Tibial nerve (tissue), 4 donors: ENCODE measurements around the gene URI1. TPM values are rescaled to one million over a fixed set of nuclear protein-coding genes. Genes with fewer than 3 reads are reported as not detected.

Source experiments
- DNase-seq, 2 donors: peaks; one replicate each; pipeline ENCODE4 v3.0.0-alpha.2; 2019; ENCODE audit warnings: low spot score in 2 of 2
- H3K27ac ChIP-seq, 4 donors: fragments of 200-600 bp; sonication (generic) in 3 of 4; one replicate each; pipeline ENCODE4 v1.5.1; 2017 to 2019; ENCODE audit warnings: mild to moderate bottlenecking in 1 of 4
- H3K27me3 ChIP-seq, 2 donors: fragments of 200-600 bp; sonication (generic) in 1 of 2; one replicate each; pipeline versions ENCODE4 v1.5.1 to v1.6.0; 2017 to 2019
- H3K36me3 ChIP-seq, 3 donors: fragments of 200-600 bp; sonication (generic); one replicate each; pipeline ENCODE4 v1.5.1; 2018 to 2019
- H3K4me1 ChIP-seq, 4 donors: fragments of 200-600 bp; sonication (generic) in 3 of 4; one replicate each; pipeline ENCODE4 v1.5.1; 2017 to 2019
- H3K4me3 ChIP-seq, 4 donors: fragments of 200-600 bp; sonication (generic) in 3 of 4; one replicate each; pipeline ENCODE4 v1.5.1; 2017 to 2019; ENCODE audit warnings: mild to moderate bottlenecking in 1 of 4, moderate library complexity in 1 of 4
- H3K9me3 ChIP-seq, 4 donors: fragments of 200-600 bp; sonication (generic) in 3 of 4; one replicate each; pipeline ENCODE4 v1.5.1; 2017 to 2019
- EP300 ChIP-seq, 2 donors: sonication (generic); formaldehyde crosslinking; IDR thresholded peaks; one replicate each; pipeline ENCODE4 v1.6.1; 2017; ENCODE audit warnings: antibody characterized with exemption in 2 of 2, mild to moderate bottlenecking in 1 of 2
- POLR2A ChIP-seq, 2 donors: fragments of 450-650 bp; IDR thresholded peaks; one replicate each; pipeline ENCODE4 v1.6.1; 2017; ENCODE audit warnings: antibody characterized with exemption in 2 of 2, mild to moderate bottlenecking in 2 of 2, moderate library complexity in 2 of 2
- WGBS, 2 donors: methylation state at CpG; one replicate each; pipeline ENCODE4 v1.1.5; 2018; 5-methylcytosine and 5-hydroxymethylcytosine counted together
- small RNA-seq: library from RNA; depleted of rRNA; stranded (forward); fragments of <200 nt; gene quantifications from one replicate; pipeline ENCODE3, GENCODE V24; 2016
- total RNA-seq, 4 donors: library from RNA; depleted of rRNA; stranded (reverse); fragments of >200 nt; gene quantifications; one replicate each; pipeline ENCODE4 v1.1.0, GENCODE V29; 2016
- TF ChIP-seq, protein P1 (sequence below), 5 experiments: fragments of 200-600 bp in 3 of 5; fragments of 450-650 bp in 2 of 5; sonication (generic) in 3 of 5; IDR thresholded peaks; one replicate each; pipeline ENCODE4 v1.5.1; 2016 to 2019; ENCODE audit warnings: antibody characterized with exemption in 5 of 5, mild to moderate bottlenecking in 3 of 5, moderate library complexity in 2 of 5

URI1 gene
- total RNA-seq, 4 donors from 2014 or later, result 43.8 to 67.8 (median 59.1) TPM

DNA sequence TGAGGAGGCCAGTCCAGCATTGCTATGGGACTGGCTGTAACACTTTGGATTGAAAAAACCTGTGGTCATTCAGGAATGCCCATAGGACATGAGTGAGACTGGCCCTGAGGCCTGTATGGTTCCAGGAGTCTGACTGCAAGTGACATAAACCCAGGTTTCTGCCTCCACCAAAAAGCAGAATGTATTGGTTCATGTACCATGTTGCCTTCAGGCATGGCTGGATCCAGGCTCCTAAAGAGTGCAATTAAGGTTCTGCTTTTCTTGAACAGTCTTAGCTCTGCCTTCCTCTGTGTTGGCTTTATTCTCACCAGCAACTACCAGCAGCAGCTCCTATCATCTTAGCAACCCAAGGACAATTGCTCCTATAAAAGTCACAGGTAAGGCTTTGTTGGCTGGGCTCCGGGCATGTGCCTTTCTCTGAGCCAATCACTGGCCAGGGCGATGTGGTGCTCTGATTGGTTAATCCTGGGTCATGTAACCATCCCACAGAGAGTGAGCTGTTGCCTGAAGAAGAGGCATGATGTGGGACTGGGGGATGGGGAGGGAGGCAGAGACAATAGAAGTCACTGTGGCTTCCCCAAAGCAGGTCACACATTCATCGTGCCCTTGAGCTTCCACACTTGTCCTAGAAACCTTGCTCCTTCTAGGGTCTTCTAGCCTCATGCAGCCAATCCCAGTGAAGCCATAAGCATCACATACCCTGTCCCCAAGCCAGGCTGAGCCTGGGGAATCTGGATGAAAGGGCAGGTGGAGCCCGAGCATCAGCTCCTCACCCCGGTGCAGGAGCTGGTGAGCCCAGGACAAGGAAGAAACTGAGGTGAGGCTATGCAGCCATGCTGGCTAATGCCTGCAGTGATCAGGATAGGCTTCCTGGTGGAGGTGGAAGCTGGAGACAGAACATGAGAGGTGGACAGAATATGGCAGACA, 123.9 kb downstream of the URI1 start:
- TF ChIP-seq POLR2A (IDR thresholded peaks at IDR 0.05) (no peak), EP300 (IDR thresholded peaks at IDR 0.05) (no peak)
- TF ChIP-seq, protein P1, sequence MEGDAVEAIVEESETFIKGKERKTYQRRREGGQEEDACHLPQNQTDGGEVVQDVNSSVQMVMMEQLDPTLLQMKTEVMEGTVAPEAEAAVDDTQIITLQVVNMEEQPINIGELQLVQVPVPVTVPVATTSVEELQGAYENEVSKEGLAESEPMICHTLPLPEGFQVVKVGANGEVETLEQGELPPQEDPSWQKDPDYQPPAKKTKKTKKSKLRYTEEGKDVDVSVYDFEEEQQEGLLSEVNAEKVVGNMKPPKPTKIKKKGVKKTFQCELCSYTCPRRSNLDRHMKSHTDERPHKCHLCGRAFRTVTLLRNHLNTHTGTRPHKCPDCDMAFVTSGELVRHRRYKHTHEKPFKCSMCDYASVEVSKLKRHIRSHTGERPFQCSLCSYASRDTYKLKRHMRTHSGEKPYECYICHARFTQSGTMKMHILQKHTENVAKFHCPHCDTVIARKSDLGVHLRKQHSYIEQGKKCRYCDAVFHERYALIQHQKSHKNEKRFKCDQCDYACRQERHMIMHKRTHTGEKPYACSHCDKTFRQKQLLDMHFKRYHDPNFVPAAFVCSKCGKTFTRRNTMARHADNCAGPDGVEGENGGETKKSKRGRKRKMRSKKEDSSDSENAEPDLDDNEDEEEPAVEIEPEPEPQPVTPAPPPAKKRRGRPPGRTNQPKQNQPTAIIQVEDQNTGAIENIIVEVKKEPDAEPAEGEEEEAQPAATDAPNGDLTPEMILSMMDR (IDR thresholded peaks at IDR 0.05), result no peak
- peaks cover 0 to 7% (median 0%) of the 10 kb centered on the region in 4 donors for H3K4me1 ChIP-seq
- H3K4me3 ChIP-seq, result no peak overlapping the region
- DNase-seq, result no peak
- H3K27ac ChIP-seq, result no peak overlapping the region
- no peaks in the 10 kb centered on the region for H3K27me3 ChIP-seq
- 83 to 88% methylated on average over 5 of the region's 5 CpGs for WGBS, 2 donors
- H3K9me3 ChIP-seq, result no peaks in the 10 kb centered on the region
- no peaks in the 10 kb centered on the region for H3K36me3 ChIP-seq

Small RNAs within 50 kb of the gene (small RNA-seq; reads per million reads assigned to genes)
- gene AC008798.1, result not detected
- not detected for gene TAF9P3

Other genes starting within 250 kb of the URI1 start
- 10 to 100 TPM; 52.5 to 71.6 (median 56.7) TPM for gene C19orf12, start 227.0 kb upstream of the URI1 start, total RNA-seq
- gene CCNE1, start 130.2 kb upstream of the URI1 start, total RNA-seq, result 1 to 10 TPM in 3 of 4 donors, under 1 TPM in 1; 0.60 to 4.9 (median 3.8) TPM